Peyer's patch (tissue), 4 donors: ENCODE data around the gene BICD2. TPM values are rescaled to one million over a fixed set of nuclear protein-coding genes. Genes with fewer than 3 reads are reported as not detected.

Experiments used
- DNase-seq, 3 donors: peaks; one replicate each; pipeline ENCODE4 v3.0.0-alpha.2; 2017 to 2019
- H3K27ac ChIP-seq, 4 donors: fragments of 200-600 bp; sonication (generic); one replicate each; pipeline ENCODE4 v1.5.1; 2016 to 2019
- H3K27me3 ChIP-seq, 2 donors: fragments of 200-600 bp; sonication (generic); one replicate each; pipeline ENCODE4 v1.5.1; 2019
- H3K36me3 ChIP-seq, 3 donors: fragments of 200-600 bp; sonication (generic); one replicate each; pipeline ENCODE4 v1.5.1; 2016 to 2019
- H3K4me1 ChIP-seq, 4 donors: fragments of 200-600 bp; sonication (generic); one replicate each; pipeline ENCODE4 v1.5.1; 2016 to 2019
- H3K4me3 ChIP-seq, 4 donors: fragments of 200-600 bp; sonication (generic); 1 replicate in 3 of 4; 2 replicates in 1 of 4; pipeline ENCODE4 v1.5.1; 2016 to 2019; ENCODE audit warnings: mild to moderate bottlenecking in 1 of 4
- H3K9me3 ChIP-seq, 4 donors: fragments of 200-600 bp; sonication (generic); one replicate each; pipeline ENCODE4 v1.5.1; 2016 to 2019; ENCODE audit warnings: mild to moderate bottlenecking in 1 of 4
- POLR2A ChIP-seq, 2 donors: fragments of 450-650 bp; IDR thresholded peaks; one replicate each; pipeline ENCODE4 v1.5.1; 2017; ENCODE audit warnings: antibody characterized with exemption in 2 of 2, mild to moderate bottlenecking in 2 of 2, moderate library complexity in 2 of 2
- total RNA-seq, 4 donors: library from RNA; depleted of rRNA; stranded (reverse); fragments of >200 nt; gene quantifications; one replicate each; pipeline ENCODE4 v1.1.0, GENCODE V29; 2016
- TF ChIP-seq, protein P1 (sequence below), 6 experiments: fragments of 450-650 bp in 4 of 6; fragments of 200-600 bp in 2 of 6; sonication (generic) in 1 of 6; IDR thresholded peaks; one replicate each; pipeline ENCODE4 v1.5.1; 2017 to 2019; ENCODE audit warnings: antibody characterized with exemption in 6 of 6, mild to moderate bottlenecking in 3 of 6, moderate library complexity in 1 of 6

Gene BICD2
- total RNA-seq, 4 donors from 2014 or later, result 4.2 to 41.3 (median 8.8) TPM

DNA sequence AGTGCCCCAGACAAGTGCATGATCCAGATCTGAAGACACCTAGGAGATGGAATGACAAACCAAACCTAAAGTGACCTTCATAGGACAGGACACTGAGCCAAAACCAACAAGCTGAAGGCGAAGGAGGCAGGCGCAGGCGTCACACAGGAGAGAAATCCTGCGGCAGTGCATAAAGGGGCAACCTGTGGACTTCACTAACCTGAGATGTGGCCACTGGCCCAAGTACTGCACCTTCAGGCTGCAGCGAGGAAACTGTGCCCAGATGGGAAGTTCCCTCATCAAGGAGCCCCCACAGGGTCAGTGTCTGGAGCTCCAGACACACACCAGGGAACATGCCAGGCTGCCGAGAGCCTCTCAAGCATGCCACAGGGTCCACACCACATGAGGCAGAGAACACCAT lies 98.4 kb downstream of the BICD2 start:
- no peak overlapping the region for H3K27ac ChIP-seq
- H3K9me3 ChIP-seq, result no peaks in the 10 kb centered on the region
- TF ChIP-seq, protein P1, sequence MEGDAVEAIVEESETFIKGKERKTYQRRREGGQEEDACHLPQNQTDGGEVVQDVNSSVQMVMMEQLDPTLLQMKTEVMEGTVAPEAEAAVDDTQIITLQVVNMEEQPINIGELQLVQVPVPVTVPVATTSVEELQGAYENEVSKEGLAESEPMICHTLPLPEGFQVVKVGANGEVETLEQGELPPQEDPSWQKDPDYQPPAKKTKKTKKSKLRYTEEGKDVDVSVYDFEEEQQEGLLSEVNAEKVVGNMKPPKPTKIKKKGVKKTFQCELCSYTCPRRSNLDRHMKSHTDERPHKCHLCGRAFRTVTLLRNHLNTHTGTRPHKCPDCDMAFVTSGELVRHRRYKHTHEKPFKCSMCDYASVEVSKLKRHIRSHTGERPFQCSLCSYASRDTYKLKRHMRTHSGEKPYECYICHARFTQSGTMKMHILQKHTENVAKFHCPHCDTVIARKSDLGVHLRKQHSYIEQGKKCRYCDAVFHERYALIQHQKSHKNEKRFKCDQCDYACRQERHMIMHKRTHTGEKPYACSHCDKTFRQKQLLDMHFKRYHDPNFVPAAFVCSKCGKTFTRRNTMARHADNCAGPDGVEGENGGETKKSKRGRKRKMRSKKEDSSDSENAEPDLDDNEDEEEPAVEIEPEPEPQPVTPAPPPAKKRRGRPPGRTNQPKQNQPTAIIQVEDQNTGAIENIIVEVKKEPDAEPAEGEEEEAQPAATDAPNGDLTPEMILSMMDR (IDR thresholded peaks at IDR 0.05), result no peak
- no peak for TF ChIP-seq POLR2A (IDR thresholded peaks at IDR 0.05)
- H3K27me3 ChIP-seq, result no peaks in the 10 kb centered on the region
- DNase-seq, result peak in 1 of 3 donors; percentile 40
- no peak overlapping the region for H3K4me3 ChIP-seq
- H3K4me1 ChIP-seq, result peaks cover 0 to 19% (median 3%) of the 10 kb centered on the region in 4 donors
- H3K36me3 ChIP-seq, result peaks cover 0 to 4% (median 0%) of the 10 kb centered on the region in 3 donors

DNA sequence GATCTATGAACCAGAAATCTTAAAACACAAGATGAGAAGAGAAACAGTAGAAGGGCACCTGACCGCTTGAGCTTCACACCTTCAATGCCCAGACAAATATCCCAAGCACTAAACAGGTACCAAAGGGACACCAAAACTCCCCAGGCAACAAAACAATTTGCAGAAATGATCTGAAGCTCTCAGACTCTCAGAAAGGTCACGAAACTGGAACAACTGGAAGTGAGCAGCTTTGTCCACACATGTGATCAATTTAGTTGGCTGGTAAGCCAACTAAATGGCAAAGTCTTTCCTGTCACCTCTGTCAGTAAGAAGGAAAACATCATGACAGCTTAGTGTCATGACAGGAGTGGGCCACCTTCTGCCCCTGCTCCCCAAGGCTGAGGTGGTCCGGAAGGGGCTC lies 98.8 kb downstream of the BICD2 start:
- Histone ChIP-seq H3K9me3 (no peaks in the 10 kb centered on the region), H3K4me3 (no peak overlapping the region), H3K27ac (no peak overlapping the region), H3K36me3 (peaks cover 0 to 4% (median 0%) of the 10 kb centered on the region in 3 donors), H3K27me3 (no peaks in the 10 kb centered on the region), H3K4me1 (peaks cover 0 to 16% (median 3%) of the 10 kb centered on the region in 4 donors)
- TF ChIP-seq, protein P1 (IDR thresholded peaks at IDR 0.05), result no peak
- TF ChIP-seq POLR2A (IDR thresholded peaks at IDR 0.05), result no peak
- no peak for DNase-seq

DNA sequence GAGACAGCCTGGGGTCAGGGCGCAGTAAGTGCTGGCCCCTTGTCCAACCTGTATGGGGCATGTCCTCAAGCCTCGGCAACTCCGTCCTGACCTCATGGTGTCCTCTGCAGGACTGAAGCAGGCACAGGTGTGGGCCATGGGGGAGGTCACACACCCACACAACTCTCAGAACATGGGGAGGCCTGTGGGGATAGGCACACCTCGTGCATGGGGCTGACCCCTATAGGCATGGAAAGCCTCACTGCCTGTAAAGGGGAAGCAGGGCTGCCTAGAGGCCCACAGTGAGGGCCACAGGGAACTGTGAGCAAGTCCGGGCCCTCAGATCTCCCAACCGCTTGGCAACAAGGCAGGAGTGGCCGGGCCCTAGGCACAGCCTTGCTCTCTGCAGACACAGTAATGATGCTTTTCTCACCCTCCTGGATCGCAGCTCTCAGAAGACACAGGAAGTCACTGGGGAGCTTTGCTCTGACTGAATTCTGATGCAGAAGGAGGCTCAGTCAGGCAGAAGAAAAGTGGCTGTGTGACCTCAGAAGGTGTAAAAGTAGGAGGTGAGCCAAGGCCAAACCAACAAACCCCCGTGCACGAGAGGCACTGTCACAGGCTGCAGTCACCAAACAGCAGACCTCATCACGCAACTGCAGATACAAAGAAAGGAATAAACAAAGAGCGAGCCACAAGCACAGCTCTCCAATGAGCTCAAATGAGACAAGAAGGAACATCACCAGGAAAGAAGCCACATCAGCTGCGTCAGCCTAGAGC lies 100.1 kb downstream of the BICD2 start:
- peak overlapping the region in 1 of 4 donors; percentile 19 for H3K27ac ChIP-seq

DNA sequence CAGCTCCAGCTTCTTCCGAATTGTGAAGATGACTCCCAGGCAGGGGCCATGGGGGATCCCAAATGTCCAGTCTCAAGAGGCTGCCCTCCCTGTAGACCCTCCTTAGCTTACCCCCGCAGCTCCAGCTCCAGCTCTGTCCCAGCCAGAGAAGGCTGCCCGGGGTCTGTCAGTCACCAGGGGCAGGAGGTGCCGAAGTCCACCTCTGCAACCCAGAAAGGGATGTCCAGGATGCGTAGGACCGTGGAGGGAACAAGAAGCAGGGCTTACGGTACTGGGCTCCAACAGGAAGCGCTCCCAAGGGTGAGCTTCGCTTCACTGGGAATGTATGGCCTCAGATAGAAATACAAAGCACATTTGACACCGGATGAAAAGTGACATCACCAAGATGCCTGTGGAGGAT lies 100.7 kb downstream of the BICD2 start:
- H3K4me3 ChIP-seq, result no peak overlapping the region
- DNase-seq, result no peak
- no peak overlapping the region for H3K27ac ChIP-seq
- no peaks in the 10 kb centered on the region for H3K27me3 ChIP-seq
- peaks cover 0 to 4% (median 0%) of the 10 kb centered on the region in 3 donors for H3K36me3 ChIP-seq
- no peak for TF ChIP-seq POLR2A (IDR thresholded peaks at IDR 0.05)
- TF ChIP-seq, protein P1 (IDR thresholded peaks at IDR 0.05), result no peak
- peaks cover 0 to 13% (median 2%) of the 10 kb centered on the region in 4 donors for H3K4me1 ChIP-seq
- no peaks in the 10 kb centered on the region for H3K9me3 ChIP-seq

More for the DNA sequence above, 100.1 kb downstream of the BICD2 start:
- TF ChIP-seq, protein P1 (IDR thresholded peaks at IDR 0.05), result no peak
- TF ChIP-seq POLR2A (IDR thresholded peaks at IDR 0.05), result no peak
- Histone ChIP-seq H3K9me3 (no peaks in the 10 kb centered on the region), H3K27me3 (no peaks in the 10 kb centered on the region), H3K4me1 (peaks cover 0 to 16% (median 3%) of the 10 kb centered on the region in 4 donors), H3K4me3 (no peak overlapping the region), H3K36me3 (peaks cover 0 to 4% (median 0%) of the 10 kb centered on the region in 3 donors)
- DNase-seq, result peak in 1 of 3 donors; percentile 18

DNA sequence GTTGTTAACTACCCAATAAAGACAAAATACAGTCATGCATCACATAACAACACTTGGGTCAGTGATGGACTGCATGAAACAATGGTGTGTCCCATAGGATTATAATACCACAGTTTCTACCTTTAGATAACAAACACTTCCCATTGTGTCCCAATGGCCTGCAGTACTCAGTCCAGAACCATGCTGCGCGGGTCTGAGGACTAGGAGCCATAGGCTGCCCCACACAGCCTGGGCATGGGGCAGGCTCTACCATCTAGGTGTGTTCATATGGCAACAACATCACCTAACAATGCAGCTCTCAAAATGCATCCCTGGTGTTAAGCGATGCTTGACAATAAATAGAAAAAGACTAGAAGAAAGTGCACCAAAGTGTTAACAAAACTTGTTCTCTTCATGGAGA lies 101.5 kb downstream of the BICD2 start:
- TF ChIP-seq POLR2A (IDR thresholded peaks at IDR 0.05), result no peak
- TF ChIP-seq, protein P1 (IDR thresholded peaks at IDR 0.05), result no peak
- no peak overlapping the region for H3K27ac ChIP-seq
- no peak overlapping the region for H3K4me3 ChIP-seq
- H3K9me3 ChIP-seq, result no peaks in the 10 kb centered on the region
- no peak for DNase-seq
- no peaks in the 10 kb centered on the region for H3K27me3 ChIP-seq
- peaks cover 0 to 7% (median 0%) of the 10 kb centered on the region in 3 donors for H3K36me3 ChIP-seq
- H3K4me1 ChIP-seq, result peaks cover 0 to 6% (median 0%) of the 10 kb centered on the region in 4 donors
